Right lobe of liver (tissue), 6 donors: ENCODE results near the gene FGF18. TPM values are rescaled to one million over a fixed set of nuclear protein-coding genes. Genes with fewer than 3 reads are reported as not detected.

Source experiments
- ATAC-seq, 4 donors: fragments of 200-7000 bp; cut with Tn5 transposase; one replicate each; pipeline ENCODE4 v1.9.1; 2020; ENCODE audit warnings: mild to moderate bottlenecking in 4 of 4, moderate library complexity in 4 of 4
- DNase-seq, 3 donors: peaks; one replicate each; pipeline ENCODE4 v3.0.0-alpha.2; 2020
- H3K27ac ChIP-seq, 3 donors: fragments of 200-600 bp; one replicate each; pipeline ENCODE4 v1.8.0; 2022
- H3K27me3 ChIP-seq, 2 donors: fragments of 200-600 bp; one replicate each; pipeline ENCODE4 v1.8.0; 2022
- H3K36me3 ChIP-seq, 4 donors: fragments of 200-600 bp; sonication (generic) in 1 of 4; one replicate each; pipeline versions ENCODE4 v1.5.1 to v1.8.0; 2017 to 2022; ENCODE audit warnings: control low read depth in 1 of 4
- H3K4me1 ChIP-seq, 4 donors: fragments of 200-600 bp; sonication (generic) in 1 of 4; one replicate each; pipeline versions ENCODE4 v1.5.1 to v1.8.0; 2017 to 2022; ENCODE audit warnings: control low read depth in 1 of 4
- H3K4me3 ChIP-seq, 3 donors: fragments of 200-600 bp; one replicate each; pipeline ENCODE4 v1.8.0; 2022
- H3K9me3 ChIP-seq, 4 donors: fragments of 200-600 bp; sonication (generic) in 1 of 4; one replicate each; pipeline versions ENCODE4 v1.5.1 to v1.8.0; 2017 to 2022; ENCODE audit warnings: control low read depth in 1 of 4
- CTCF ChIP-seq, 4 donors: fragments of 200-600 bp in 3 of 4; fragments of 450-650 bp in 1 of 4; IDR thresholded peaks; one replicate each; pipeline versions ENCODE4 v1.5.1 to v1.8.0; 2016 to 2022; ENCODE audit warnings: antibody characterized with exemption in 4 of 4, mild to moderate bottlenecking in 2 of 4
- POLR2A ChIP-seq: fragments of 450-650 bp; IDR thresholded peaks from one replicate; pipeline ENCODE4 v1.6.1; 2017; ENCODE audit warnings: antibody characterized with exemption, mild to moderate bottlenecking
- WGBS: methylation state at CpG from one replicate; pipeline ENCODE4 v1.1.6; 2018; ENCODE audit warnings: low coverage, low lambda C conversion rate; ENCODE audit not compliant: insufficient coverage; ENCODE audit errors: missing lambda C conversion rate; 5-methylcytosine and 5-hydroxymethylcytosine counted together
- intact Hi-C, 2 donors: fragments of 100-400 bp; cut with DNase I; formaldehyde crosslinking; loops; one replicate each; pipeline versions ENCODE4 v1.11.2 to v1.14.1; 2022
- total RNA-seq, 6 experiments: library from RNA; depleted of rRNA in 2 of 6; stranded (reverse); fragments of >200 nt in 2 of 6; fragmentation: NEBNext Ultra II Directional in 3 of 6; extraction: Animal tissue kit (Norgen Biotek cat#: 25700) in 3 of 6; gene quantifications; one replicate each; pipeline versions ENCODE4 v1.1.0 to v1.2.4, GENCODE V29; 2016 to 2023
- donor health status: DM: no; HTN: yes; CAD: no.
- donor health status: DM: no; HTN: no; CAD: no.
- donor health status: DM: no; HTN: no; CAD: no.
- donor health status: DM: no; HTN: yes; CAD: no.
- donor health status: DM: no; HTN: yes; CAD: no.

FGF18 gene
- total RNA-seq, 6 experiments from 2014 or later: 0.12 TPM; not detected in 5

- no peak for ATAC-seq
- Histone ChIP-seq H3K36me3 (no peaks in the 10 kb centered on the region), H3K4me1 (no peaks in the 10 kb centered on the region), H3K27me3 (no peaks in the 10 kb centered on the region), H3K9me3 (no peaks in the 10 kb centered on the region), H3K4me3 (no peak overlapping the region), H3K27ac (no peak overlapping the region)
- no peak for DNase-seq
- intact Hi-C loops: no loop called here
- TF ChIP-seq CTCF (IDR thresholded peaks at IDR 0.05): no peak
- no peak for TF ChIP-seq POLR2A
- WGBS: 67% methylated on average over 1 of the region's 1 CpG
Observed at GRCh38 chr5:171476701-171477100, 57.3 kb downstream of the FGF18 start.

GRCh38 chr5:171477101-171477500 is 57.7 kb downstream of the FGF18 start:
- Histone ChIP-seq H3K36me3 (no peaks in the 10 kb centered on the region), H3K9me3 (no peaks in the 10 kb centered on the region), H3K27ac (no peak overlapping the region), H3K27me3 (no peaks in the 10 kb centered on the region), H3K4me1 (no peaks in the 10 kb centered on the region), H3K4me3 (no peak overlapping the region)
- 30% methylated on average over 2 of the region's 2 CpGs for WGBS
- TF ChIP-seq CTCF (IDR thresholded peaks at IDR 0.05): no peak
- TF ChIP-seq POLR2A: no peak
- no peak for DNase-seq
- ATAC-seq: no peak
- intact Hi-C loops: no loop called here

GRCh38 chr5:171477666-171478065 is 58.2 kb downstream of the FGF18 start:
- Histone ChIP-seq H3K27ac (no peak overlapping the region), H3K36me3 (no peaks in the 10 kb centered on the region), H3K27me3 (no peaks in the 10 kb centered on the region), H3K4me3 (no peak overlapping the region), H3K9me3 (no peaks in the 10 kb centered on the region), H3K4me1 (no peaks in the 10 kb centered on the region)
- TF ChIP-seq CTCF (IDR thresholded peaks at IDR 0.05) (no peak), POLR2A (no peak)
- ATAC-seq: no peak
- DNase-seq: no peak
- WGBS: 88% methylated on average over 1 of the region's 3 CpGs
- intact Hi-C loops: no loop called here

- H3K27me3 ChIP-seq: no peaks in the 10 kb centered on the region
- WGBS: 55% methylated on average over 3 of the region's 4 CpGs
- H3K4me1 ChIP-seq: no peaks in the 10 kb centered on the region
- ATAC-seq (no peak), DNase-seq (no peak)
- H3K36me3 ChIP-seq: no peaks in the 10 kb centered on the region
- H3K27ac ChIP-seq: no peak overlapping the region
- TF ChIP-seq CTCF (IDR thresholded peaks at IDR 0.05) (no peak), POLR2A (no peak)
- H3K9me3 ChIP-seq: no peaks in the 10 kb centered on the region
- H3K4me3 ChIP-seq: no peak overlapping the region
- intact Hi-C loops: no loop called here
Observed at GRCh38 chr5:171478946-171479775, 59.7 kb downstream of the FGF18 start.
